ENCODE measurements around the gene MN1.

- no peak for TF ChIP-seq POLR2A (IDR thresholded peaks at IDR 0.05)
- TF ChIP-seq CTCF (IDR thresholded peaks at IDR 0.05), result no peak
Measured at GRCh38 chr22:27782088-27782487, 19.5 kb downstream of the MN1 start.
